GM12865 (cell line): Measurements from ENCODE around the gene VPS11.
"Not testable (repeated sequence)": the region's sequence is repeated elsewhere in the genome, so short reads cannot be mapped to it uniquely, and the experiment has no call there.

ENCODE experiments used
- DNase-seq: peaks from one replicate; pipeline ENCODE4 v3.0.0; 2010; ENCODE audit warnings: low read depth
- H3K4me3 ChIP-seq: 2 replicates; pipeline ENCODE4 v1.5.1; 2011; ENCODE audit warnings: mild to moderate bottlenecking, low read depth, low read length, control low read depth
- TF ChIP-seq, protein P1 (sequence below): IDR thresholded peaks from 2 replicates; pipeline ENCODE4 v1.5.1; 2011; ENCODE audit warnings: low read length, control low read depth, low read depth, inconsistent platforms; ENCODE audit not compliant: insufficient read depth; ENCODE audit errors: missing control alignments

Gene VPS11

DNA sequence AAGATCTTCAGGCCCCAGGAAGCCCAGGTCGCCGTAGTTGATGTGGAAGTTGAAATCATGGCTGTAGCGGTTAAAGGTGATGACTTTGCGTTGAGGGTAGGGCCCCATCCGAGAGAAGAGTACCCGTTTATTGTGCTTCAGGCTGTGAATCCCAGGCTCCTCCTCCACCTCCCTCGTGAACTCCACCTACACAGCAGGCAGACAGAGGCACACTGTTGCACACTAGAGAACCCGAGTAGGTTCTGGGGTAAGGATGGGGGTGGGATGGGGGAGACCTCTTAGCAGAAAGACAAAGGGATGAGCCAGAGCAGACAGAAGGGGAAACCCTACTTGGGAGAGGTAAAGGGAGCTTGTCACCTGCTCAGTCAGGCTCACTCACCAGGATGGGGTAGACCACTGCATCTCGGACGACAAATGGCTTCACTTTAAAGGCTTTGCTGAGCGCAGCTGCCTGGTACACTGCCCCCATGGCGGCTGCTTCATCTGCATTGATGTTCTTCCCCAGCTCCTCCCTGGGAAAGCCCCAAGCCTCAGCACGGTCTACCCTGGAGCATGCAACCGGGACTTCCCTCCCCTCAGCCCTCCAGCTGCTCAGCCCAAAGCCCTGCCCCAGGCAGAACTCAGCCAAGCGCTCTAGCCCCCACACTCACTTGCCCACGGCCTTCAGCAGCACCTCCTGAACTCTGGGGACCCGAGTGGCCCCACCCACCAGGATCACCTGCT is 16.0 kb upstream of the VPS11 start:
- peak; percentile 83 for DNase-seq
- TF ChIP-seq, protein P1, sequence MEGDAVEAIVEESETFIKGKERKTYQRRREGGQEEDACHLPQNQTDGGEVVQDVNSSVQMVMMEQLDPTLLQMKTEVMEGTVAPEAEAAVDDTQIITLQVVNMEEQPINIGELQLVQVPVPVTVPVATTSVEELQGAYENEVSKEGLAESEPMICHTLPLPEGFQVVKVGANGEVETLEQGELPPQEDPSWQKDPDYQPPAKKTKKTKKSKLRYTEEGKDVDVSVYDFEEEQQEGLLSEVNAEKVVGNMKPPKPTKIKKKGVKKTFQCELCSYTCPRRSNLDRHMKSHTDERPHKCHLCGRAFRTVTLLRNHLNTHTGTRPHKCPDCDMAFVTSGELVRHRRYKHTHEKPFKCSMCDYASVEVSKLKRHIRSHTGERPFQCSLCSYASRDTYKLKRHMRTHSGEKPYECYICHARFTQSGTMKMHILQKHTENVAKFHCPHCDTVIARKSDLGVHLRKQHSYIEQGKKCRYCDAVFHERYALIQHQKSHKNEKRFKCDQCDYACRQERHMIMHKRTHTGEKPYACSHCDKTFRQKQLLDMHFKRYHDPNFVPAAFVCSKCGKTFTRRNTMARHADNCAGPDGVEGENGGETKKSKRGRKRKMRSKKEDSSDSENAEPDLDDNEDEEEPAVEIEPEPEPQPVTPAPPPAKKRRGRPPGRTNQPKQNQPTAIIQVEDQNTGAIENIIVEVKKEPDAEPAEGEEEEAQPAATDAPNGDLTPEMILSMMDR, result no peak
- peak overlapping the region; percentile 41 for H3K4me3 ChIP-seq

DNA sequence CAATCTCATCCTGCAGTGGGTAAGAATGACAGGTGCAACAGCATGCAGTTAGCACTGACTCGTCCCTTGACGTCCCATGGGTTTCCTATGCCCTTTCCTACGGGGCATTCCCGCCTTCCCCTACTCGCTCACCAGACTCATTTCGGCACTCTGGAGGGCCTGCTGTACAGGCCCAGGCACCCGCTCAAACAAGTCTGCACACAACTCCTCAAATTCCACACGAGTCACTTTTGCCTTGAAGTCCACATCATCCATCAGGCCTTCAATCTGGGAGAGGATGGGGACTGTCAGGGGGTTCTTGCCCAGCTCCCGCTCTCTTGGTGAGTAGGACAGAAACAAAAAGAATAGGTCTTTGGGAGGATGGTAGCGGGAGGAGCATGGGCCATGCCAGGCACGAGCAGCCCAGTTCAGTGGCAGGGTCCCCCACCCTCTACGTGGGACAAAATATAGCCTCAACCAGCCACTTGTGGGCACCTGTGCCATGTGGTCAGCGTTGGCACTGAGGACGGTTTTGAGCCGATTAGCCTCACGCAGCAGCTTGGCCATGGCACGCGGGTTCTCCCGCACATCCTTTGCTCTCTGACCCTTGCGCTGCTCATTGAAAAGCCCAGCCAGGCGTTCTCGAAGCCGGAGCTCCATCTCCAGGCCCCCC is 15.3 kb upstream of the VPS11 start:
- TF ChIP-seq, protein P1, result no peak
- DNase-seq, result no peak
- peak overlapping the region; percentile 41 for H3K4me3 ChIP-seq

DNA sequence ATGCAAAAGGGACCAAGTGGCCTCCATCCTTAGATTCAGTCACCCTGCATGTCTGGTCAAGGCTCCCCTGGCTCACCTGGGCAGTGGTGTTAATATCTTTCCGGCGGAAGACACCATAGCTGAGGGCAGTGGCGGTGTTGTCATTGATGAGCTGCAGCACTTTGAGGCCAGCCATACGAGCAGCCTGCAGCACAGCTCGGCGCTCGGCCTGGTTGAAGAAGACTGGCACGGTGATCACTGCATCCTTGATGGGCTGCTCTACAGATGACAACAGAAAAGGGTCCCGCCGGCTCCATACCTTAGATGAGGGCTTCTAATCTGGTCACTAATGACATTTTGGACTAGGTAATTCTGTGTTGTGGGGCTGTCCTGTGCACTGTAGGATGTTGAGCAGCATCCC is 13.2 kb upstream of the VPS11 start:
- TF ChIP-seq, protein P1, result no peak
- DNase-seq, result no peak
- H3K4me3 ChIP-seq, result no peak overlapping the region

DNA sequence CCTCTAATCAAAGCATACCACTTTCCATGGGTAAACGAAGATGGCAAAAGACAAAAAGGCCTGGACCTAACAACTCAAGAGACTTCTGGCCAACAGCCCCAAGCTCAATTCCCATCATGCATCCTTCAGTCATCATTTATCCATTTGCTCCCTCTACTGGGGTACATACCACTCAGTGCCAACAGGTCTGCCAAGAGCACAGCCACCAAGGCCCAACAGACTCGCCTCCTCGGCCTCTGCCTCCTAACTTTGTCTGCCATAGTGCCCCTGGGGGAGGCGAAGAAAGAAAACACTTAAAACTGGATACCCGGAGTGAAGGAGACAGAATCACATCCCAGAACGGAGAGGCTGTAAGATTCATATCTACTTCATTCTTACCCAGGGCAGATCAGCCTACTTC is 11.7 kb upstream of the VPS11 start:
- peak; percentile 50 for DNase-seq
- TF ChIP-seq, protein P1, result no peak

DNA sequence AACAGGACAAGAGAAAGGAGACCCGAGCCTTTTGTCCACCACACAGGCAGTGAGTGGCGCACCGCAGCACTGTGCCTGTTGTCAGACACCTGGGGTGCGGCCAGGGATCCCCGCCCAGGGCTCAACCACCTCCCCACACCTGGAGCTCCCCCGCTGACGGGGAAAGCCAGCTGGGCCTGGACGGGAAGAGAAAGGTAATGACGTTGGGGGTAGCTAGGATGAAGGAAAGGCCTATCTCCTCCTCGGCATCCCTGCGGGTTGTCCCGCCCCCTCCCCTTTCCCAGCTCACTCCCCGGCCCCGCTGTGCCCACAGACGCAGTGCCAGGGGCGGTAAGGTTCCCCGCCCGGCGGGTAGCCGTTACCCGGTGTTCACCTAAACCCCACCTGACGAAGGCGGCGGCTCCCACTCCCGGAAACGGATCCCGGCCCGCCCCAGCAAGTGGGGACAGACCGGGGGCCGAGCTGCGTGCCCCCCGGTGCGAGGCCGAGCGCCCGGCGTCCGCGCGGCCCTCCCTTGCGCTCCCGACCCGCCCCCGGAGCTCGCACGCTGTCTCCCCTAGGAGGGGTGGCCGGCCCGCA is 11.1 kb upstream of the VPS11 start:
- peak; percentile 63 for DNase-seq
- TF ChIP-seq, protein P1, result no peak

More for the DNA sequence above, 11.7 kb upstream of the VPS11 start:
- H3K4me3 ChIP-seq, result peak overlapping the region; percentile 89

DNA sequence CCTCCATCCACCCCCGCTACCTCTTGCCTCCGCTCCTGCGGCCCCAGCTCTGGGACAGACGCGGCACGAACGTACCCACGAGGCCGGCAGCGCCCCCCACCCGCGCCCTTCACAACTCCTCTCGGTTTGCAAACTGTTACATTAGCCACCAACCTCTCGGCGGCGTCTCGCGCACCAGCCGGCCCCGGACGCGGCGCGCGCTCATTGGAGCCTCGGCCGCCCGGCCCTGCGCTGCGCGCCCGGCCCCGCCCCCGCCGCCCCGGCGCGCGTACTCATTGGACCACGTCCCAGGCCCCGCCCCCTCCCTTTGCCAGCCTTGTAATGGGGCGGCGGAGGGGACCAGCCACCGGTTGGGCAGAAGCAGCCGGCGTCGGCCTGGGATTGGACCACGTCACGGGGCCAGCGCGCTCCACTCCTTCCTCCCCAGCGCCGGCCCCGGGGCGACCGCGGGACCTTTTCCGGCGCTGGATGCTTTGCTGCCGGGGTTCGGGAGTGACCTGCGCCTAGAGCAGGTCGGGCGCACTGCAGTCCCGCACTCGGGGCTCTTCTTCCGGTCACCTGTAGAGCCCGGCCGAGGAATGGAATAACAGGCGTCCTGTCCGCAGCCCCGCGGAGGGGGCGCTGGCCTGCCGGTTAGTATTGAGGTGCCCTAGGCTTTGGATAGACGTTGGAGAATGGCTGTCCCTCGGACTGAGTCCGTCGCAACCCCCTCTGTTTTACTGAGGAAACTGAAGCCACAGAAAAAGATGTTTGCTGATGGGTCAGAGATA is 10.4 kb upstream of the VPS11 start, which contains the start of gene HYOU1:
Gene HYOU1, minus strand, starts transcription at position 206 of the 770 bp plus-strand sequence. CDS start 1,045 bp downstream, outside the sequence.
- DNase-seq, result peak; percentile 99
- H3K4me3 ChIP-seq, result peak within 1 kb of the TSS; percentile 89
- TF ChIP-seq, protein P1, result peak; percentile 2

More for the DNA sequence above, 11.1 kb upstream of the VPS11 start:
- H3K4me3 ChIP-seq, result peak overlapping the region; percentile 89

DNA sequence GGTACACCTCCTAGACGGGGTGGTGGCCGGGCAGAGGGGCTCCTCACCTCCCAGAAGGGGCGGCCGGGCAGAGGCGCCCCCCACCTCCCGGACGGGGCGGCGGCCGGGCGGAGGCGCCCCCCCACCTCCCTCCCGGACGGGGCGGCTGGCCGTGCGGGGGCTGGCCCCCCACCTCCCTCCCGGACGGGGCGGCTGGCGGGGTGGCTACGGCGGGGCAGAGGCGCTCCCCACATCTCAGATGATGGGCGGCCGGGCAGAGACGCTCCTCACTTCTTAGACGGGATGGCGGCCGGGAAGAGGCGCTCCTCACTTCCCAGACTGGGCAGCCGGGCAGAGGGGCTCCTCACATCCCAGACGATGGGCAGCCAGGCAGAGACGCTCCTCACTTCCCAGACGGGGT is 8.5 kb upstream of the VPS11 start:
- H3K4me3 ChIP-seq, DNase-seq: not testable (repeated sequence)
